ENCODE measurements around the gene WNK2.

Gene WNK2

DNA sequence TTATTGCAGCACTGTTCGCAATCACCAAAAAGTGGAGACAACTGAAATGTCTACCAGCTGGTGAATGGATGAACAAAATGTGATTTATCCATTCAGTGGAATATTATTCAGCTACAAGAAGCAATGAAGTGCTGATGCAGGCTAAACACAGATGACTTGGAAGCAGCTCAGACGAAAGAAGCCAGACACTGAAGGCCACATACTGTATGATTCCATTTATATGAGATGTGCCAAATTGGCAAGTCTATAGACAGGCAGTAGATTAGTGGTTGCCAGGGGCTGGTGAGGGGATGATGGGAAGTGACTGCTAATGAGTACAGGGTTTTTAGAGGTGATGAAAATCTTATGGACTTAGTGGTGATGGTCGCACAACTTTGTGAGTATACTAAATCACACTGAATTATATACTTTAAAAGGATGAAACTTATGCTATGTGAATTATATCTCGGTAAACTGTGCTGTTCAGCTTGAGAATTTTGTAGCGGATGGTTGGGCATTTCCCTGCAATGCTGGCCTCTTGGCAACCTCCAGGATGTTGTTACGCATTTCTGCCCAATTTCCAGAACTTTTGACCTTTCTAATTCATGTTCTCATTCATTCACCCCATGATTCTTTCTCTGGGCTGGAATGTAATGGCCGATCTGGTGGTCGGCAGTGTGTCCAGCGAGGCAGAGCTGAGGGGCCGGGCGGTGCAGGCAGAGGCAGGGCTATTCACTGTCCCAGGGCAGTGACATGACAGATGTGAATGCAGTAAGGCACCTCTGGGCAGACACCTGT is 22.0 kb upstream of the WNK2 start:
- DNase-seq (ENCODE audit: low read depth in 4 of 4, low spot score in 1 of 4), result no peak

DNA sequence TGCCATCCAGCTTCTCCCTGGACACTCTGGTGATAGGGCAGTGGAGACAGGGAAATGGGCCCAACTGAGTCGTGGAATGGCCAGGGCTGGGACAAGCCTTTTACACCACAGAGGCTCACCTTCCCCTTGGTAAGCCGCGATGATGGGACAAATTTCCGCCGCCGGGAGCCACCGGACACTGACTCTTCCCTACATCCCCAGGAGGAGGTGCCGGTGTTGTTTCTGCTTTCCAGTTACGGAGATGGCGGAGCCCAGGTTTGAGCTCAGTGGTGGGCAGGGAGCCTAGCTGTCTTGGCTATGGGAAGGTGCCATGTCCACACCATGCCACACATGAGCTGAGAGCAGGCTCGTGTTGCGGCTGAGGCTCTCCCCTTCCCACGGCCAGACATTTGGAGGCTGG is 19.9 kb upstream of the WNK2 start:
- DNase-seq (ENCODE audit: low read depth in 4 of 4, low spot score in 1 of 4), result no peak

DNA sequence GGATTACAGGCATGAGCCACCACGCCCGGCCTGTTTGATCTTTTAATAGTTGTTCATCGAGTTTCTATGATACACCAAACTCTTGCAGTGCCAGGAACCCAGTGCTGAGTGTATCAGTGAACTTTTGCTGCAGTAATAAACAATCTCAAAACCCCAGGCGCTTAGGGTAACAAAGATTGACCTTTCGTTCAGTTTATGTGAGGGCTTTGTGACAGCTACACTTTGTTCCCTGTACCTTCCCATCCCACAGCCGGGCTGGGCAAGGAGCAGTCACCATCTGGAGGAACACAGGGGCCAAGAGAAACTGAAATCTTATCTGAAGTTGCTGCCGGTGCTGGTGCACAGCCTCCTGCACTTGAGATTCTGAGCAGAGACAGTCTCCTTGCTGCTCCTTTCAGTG is 17.2 kb upstream of the WNK2 start:
- DNase-seq (ENCODE audit: low read depth in 4 of 4, low spot score in 1 of 4), result no peak

DNA sequence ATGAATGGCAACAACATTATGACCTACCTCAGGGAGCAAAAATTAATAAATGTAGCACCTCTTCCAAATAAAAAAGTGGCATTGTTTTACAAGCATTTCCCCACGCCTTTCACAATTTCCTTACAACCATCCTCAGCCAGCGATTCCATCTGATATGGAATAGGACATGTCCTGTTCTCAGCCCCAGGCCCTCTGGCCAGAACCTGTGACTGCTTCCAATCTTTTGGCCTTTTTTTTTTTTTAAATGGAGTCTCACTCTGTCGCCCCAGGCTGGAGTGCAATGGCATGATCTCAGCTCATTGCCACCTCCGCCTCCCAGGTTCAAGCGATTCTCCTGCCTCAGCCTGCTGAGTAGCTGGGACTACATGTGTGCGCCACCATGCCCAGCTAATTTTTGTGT is 16.8 kb upstream of the WNK2 start:
- DNase-seq (ENCODE audit: low read depth in 4 of 4, low spot score in 1 of 4), result no peak

DNA sequence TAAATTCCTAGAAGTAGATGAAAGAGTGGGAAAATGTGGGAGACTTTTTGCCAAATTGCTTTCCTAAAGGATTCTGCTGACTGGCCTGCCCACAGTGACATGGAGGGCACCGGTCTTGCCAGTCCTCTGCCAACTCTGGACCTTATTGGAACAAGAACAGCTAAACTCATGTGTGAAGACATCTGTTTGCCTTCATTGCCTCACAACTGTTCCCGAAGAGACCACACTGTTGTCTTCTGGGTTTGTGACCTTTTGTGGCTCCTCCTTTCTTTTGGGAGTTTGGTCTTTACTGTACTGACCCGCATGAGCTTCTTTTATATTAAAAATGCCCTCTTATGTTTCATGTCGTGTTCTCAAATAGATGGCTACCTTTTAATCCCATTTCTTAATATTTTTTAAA is 16.1 kb upstream of the WNK2 start:
- no peak for DNase-seq (ENCODE audit: low read depth in 4 of 4, low spot score in 1 of 4)

DNA sequence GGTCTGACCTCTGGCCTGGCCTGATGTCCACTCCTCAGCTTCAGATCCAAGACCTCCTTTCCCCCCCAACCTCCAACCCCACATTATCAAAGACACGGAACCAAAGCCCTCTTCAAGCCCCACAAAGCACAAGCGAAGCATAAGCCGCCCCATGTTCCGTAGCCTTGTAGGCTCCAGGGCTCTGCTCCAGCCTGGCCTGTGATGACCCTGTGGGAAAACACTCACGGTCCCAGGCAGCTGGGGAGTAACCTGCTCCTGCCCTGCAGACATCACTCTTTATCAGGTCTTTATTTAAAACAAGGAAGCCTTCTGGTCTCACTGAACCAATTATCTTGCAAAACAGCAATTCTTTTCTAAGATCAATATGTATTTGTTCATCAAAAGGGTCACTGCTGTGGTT is 15.4 kb upstream of the WNK2 start:
- no peak for DNase-seq (ENCODE audit: low read depth in 4 of 4, low spot score in 1 of 4)

DNA sequence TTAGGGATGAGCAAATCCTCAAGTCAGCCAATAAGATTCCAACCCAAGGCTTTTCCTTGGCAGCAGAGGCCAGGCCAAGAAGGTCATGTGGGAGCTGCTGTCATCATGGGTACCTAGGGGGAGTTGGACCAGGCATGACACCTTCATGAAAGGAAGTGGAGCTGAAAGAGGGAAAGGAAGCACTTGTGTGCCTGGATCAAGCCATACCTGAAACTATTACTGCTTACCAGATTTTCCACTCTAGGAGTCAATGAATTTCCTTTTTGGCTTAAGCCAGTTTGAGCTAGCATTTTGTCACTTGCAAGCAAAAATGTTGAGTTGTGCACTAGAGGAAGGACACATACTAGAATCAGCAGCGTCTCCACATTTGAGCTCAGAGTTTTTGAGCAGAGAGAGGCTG is 14.5 kb upstream of the WNK2 start:
- no peak for DNase-seq (ENCODE audit: low read depth in 4 of 4, low spot score in 1 of 4)

DNA sequence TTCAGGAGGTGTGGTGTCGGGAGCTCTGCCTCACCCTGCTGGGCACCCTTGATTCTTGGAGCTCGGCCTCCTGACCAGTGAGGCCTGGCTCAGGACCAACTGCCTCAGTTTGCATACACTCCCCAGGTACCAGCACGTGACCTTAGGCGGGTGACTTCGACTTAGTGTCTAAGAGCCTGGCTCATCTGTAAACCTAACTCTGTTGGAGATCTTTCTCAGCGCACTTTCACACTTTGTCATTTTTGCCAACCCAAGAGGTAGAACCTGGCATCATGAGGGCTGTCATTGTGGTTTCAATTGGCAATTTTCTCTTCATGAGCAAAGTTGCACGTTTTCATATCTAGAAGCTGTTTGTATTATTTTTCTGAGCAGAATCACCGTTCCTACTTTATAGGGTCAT is 13.4 kb upstream of the WNK2 start:
- no peak for DNase-seq (ENCODE audit: low read depth in 4 of 4, low spot score in 1 of 4)

DNA sequence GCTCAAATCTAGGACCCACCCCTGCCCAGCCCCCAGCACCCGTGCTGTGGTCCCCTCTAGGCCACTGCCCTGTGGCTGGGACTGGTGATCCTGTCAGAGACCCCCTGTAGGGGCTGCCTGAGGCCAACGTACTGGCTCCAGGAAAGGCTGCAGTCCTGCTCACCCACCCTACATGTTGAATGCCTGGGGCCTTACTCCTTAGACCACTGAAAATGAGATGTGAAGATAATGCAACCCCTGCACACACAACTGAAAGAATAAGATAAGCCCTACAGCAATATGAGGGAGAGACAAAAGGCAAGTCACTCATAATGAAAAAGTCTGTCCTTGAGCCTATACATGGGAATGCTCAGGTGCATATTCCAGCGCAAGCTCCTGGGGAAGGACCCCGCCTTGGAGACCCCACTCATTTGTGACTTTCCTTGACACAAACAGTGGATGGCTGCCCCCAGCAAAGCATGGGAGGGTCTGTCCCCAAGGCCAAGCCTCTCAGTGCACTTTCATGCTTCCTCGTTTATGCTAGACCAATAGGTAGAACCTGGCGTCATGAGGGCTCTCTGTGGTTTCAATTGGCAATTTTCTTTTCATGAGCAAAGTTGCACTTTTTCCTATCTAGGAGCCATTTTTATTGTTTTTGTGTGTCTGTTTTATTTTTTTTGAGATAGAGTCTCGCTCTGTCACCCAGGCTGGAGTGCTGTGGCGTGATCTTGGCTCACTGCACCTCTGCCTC is 12.5 kb upstream of the WNK2 start:
- DNase-seq (ENCODE audit: low read depth in 4 of 4, low spot score in 1 of 4), result no peak

DNA sequence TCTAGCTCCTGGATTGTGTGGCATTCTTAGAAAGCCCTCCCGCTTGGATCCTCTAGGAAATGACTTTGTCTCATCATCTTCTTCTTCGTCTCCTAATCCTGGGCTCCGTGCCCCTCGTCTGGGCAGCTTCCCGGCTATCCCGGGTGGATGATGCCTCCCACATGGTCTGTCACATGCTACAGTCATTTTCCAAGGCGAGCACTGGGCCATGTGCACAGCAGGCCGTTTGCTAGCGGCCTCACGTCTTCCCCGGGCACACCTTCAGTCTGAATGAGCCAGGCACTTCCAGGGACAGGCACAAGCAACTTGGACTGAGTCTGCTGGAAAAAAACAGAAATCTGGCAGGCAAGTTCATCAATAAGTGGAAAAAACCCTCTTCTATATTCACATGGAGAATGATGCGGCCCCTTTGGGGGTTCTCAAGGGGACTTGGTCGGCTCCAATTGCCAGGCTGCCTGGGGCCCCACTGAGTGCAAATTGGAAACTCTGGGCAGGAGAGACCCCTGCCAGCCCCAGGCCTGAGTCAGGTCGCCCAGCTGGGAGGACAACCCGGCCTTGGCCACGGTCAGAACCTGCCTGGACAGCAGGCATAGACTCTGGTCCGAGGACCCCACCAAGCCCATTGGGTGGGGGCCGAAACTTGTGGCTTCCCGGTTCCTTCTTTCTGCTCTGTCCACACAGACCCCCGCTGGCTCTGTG is 11.1 kb upstream of the WNK2 start:
- no peak for DNase-seq (ENCODE audit: low read depth in 4 of 4, low spot score in 1 of 4)

DNA sequence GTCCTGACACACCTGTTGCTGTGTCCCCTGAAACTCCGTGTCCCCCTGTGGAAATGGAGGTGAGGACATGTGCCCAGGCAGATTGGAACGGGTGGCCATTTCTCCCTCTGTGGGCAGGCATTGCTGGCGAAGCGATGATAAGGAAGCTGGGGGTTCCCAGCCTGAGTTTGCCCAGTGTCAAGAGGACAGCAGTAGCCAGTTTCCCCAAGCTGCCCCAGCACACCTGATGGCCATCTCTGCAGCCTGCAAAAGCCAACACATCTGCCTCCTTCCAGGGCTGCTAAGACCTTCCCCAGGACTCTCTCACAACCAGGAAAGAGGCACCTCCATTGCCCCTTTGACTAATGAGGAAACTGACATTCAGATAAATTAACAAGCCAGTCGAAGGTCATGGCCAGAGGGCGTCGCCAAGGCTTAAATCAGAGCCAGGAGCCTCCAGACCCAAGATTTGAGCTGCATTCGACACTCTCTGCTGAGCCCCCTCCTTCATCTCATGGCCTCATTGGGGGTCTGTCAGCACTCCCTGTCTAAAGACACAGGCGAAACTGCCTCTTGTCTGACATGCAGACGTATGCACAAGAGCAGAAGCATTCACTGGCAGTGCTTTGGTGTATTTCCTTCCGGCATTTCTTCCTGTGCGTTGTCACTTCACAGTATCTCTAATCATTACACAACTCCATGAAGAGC is 10.4 kb upstream of the WNK2 start:
- no peak for DNase-seq (ENCODE audit: low read depth in 4 of 4, low spot score in 1 of 4)

DNA sequence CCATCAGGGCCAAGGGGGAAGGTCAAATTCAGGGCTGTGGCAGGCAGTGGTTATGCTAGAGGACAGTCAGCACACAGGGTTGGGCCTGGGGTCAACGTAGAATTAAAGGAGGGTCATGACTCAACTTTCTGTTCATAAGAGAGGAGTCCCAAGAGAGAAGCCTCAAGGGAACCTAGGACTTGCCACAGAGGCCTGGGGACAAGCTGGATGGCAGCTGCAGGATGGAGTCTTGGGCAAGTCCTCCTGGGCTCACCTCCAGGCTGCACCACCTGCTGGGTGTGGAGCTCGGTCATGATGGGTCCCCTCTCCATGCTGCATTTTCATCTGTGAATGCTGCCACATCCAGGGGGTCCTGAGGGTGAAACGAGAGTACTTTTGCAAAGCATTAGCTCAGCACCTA is 9.0 kb upstream of the WNK2 start:
- no peak for DNase-seq (ENCODE audit: low read depth in 4 of 4, low spot score in 1 of 4)

DNA sequence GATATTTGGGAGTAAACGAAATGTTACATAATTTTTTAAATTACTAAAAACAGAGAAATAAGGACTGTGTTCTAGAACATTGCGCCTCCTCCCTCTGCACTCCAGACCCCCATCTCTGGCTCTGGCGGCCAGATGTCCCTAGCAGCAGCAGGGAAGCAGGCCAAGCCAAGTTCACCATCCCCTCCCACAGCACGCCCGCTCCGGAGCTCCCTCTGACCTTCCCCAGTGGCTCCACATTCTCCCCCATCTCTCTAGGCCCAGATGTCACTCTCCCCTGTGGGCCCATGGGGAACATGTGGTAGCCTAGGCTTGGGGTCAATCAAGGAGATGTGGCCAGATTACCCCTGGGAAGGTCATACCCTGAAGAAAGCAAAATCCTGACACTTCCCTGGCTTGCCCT is 6.3 kb upstream of the WNK2 start:
- DNase-seq (ENCODE audit: low read depth in 4 of 4, low spot score in 1 of 4), result no peak

DNA sequence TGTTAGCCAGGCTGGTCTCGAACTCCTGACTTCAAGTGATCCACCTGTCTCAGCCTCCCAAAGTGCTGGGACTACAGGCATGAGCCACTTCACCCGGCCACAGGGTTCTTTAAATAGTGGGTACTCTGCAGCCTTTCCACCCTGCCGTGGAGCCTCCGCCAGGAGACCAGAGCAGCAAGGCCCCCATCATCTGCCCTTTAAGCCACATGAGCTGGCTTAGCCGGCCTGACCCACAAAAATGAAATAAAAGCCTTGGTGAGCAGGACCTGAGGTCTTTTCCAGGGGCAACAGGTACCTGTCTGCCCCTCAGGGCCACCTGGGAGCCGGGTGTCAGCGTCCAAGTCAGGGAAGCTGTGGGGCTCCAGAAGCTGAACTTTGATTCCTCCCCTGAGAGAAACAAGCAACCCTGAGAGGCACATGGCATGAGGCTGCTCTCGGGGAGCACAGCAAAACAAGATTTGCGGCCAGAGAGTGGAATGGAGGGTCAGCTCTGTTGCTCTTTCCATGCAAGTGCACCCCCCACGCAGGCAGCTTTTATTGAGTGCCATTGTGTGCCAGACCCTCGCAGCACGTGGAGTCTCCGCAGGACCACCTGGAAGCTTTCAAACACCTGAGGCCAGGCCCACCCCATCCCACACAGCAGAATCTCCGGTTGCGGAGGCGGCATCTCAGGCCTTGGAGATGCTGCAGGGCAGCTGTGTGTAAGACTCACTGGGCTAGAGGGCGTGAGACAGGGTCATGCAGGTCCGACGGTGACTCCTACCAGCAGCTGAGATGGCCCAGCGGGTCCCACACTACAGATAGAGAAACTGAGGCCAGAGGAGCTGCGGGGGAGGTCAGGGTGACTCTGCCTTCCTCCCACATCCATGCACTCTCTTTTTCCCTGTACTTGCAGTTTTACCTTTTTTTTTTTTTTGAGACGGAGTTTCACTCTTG is 4.8 kb upstream of the WNK2 start:
- DNase-seq (ENCODE audit: low read depth in 4 of 4, low spot score in 1 of 4), result no peak

DNA sequence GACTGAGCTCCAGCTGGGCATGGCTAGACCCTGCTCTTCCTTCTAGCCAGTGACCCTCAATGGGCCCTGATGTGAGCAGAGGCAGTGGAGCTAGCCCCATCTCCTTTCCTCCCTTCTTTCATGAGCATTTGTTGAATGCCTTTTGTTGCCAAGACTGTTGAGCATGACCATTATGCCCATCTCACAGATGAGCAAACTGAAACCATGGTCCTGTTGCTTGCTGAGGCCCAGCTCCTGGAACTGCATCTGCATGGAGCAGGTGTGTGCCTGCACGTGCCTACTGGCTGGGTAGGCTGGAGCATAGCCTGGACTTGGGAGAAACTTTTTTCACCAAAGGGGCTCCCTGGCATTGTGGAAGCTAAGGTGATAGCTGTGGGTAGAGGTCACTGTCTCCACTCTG is 3.0 kb upstream of the WNK2 start:
- no peak for DNase-seq (ENCODE audit: low read depth in 4 of 4, low spot score in 1 of 4)

DNA sequence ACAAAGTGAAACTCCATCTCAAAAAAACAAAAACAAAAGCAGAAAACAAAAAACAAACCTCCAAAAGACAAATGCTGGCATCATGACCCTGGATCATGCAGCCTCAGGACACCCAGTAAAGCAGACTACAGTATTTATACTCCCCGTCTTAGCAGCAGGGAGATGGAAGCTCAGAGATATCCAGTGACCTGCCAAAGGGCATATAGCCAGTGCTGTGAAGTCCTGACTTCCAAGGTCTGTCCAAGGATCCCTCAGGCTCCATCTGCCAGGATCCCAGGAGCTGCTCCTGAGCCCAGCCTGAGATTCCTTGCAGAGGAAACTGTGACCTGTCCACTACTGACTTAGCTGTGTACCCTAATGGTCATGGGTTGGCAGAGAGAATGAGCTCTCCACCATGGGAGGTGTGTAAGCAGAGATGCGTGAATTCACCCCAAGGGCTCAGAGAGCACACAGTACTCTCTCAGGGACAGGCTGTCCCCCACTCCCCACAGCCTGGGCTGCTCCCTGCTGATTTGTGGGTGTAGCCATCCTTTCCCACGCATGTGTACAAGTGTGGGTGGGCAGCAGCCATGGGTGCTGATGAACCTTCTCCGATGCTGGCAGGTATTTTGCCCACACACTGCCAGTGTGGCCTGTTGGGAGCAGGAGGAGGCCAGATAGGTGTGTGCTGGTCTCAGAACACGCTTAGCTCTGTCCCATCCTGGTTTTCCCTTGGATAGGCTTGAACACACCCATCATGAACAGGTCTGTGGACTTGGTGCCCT is 2.1 kb upstream of the WNK2 start:
- no peak for DNase-seq (ENCODE audit: low read depth in 4 of 4, low spot score in 1 of 4)

DNA sequence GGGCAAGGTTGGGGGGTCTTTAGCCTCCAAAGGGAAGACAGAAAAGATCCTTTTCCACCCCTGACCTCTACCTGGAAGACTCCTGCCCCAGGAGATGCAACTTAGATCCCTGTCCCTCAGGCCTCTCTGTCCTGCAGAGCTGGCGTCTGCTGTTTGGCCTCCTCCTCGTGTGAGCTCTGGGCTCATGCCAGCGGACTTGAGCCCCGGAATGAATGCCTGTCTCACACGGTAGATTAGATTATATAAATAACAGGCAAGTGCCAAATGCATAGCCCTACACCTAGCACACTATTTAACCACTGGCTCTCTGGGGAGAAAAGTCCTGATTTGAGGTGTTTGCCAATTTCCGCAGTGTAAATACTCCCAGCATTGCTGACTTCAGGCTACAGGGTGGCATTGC is 1.4 kb upstream of the WNK2 start:
- DNase-seq (ENCODE audit: low read depth in 4 of 4, low spot score in 1 of 4), result no peak

DNA sequence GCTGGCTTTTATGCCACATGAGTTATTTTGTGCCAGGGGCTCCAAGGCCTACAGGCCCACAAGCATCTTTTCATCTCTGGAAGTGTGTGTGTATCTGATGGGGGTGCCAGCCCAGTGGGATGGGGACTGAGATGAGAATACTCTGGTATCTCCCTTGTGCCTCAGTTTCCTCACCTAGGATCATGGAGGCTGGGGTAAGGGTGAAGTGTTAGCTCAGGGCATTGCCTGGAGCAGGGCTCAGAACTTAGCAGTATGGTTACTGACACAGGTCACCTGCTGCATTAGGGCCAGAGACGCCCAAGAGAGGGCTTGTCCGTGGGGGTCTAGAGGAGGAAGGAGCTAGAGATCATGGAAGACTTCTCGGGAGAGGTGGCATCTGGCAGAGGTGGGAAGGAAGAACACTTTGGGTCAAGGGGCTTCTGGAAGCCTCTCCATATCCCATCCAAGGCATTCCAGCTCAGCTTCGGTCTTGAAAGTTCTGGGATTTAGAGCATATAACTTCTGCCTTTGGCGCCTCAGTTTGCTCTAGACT is 742 bp upstream of the WNK2 start:
- DNase-seq (ENCODE audit: low read depth in 4 of 4, low spot score in 1 of 4), result no peak

DNA sequence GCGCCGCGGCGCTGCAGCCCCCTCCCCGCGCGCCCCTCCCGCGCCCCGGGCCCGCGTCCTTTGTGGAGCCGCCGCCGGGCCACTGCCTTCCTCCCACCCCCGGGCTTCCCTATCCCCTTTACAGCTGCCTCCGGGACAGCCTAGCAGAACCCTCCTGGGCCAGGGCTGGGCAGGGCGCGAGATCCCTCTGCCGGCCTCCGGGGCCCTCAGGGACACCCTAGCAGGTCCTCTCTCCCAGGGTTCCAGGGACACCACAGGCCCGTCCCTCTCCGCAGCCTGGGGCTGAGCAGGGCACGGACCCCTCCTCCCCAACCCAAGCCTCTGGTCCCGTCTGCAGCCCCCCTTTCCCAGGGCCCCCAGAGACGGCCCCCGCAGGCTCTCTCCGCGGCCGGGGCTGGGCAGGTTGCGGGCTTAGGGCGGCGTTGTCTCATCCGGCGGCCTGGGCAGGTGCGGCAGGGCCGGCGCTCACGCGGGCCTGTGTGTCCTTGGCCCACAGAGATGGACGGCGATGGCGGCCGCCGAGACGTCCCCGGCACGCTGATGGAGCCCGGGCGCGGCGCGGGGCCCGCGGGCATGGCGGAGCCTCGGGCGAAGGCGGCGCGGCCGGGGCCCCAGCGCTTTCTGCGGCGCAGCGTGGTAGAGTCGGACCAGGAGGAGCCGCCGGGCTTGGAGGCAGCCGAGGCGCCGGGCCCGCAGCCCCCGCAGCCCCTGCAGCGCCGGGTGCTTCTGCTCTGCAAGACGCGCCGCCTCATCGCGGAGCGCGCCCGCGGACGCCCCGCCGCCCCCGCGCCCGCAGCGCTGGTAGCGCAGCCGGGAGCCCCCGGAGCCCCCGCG is 710 bp downstream of the WNK2 start:
- no peak for DNase-seq (ENCODE audit: low read depth in 4 of 4, low spot score in 1 of 4)
